ENCODE data around the gene DOC2A.
A peak's percentile ranks its signal among the peaks of the same experiment; 100 is the strongest.
"Not testable (repeated sequence)": the region's sequence is repeated elsewhere in the genome, so short reads cannot be mapped to it uniquely, and the experiment has no call there.

Gene DOC2A

DNA sequence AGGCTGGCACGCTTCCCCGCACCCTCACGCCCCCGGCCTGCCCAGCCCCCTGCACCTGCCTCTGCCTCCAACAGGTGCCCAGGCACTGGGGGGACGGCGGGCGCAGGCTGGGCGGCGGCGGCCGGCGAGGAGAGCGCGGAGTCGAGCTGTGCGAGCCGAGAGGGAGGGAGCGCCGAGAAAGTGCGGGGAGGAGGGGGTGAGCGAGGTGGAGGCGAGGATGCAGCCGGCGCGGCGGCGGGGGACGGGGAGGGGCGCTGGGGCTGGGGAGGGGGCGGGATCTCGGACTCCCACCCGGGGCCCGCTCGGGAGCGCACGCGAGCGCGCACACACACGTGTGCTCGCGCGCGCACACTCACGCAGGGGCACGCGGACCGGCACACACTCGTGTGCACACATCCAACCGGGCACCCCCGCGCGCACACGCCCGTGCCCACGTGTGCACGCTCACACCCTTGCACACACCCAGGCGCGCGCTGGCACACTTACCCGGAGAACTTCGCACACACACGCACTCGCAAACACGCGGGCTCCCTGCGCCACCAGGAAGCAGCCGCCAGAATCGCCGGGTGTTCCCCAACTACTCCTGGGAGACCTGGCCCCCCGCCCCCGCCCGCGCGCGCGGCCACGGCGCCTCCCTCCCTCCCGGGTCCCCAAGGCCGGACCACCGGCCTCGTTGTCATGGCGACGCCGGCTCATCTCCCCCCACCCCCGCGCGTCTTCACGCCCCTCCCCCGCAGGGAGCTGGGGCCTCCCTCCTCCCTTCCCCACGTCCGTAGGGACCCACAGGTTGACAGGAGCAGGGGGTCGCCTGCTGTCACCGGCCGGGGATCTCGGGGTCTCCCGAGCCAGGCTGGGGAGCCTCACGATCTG is at the start of gene DOC2A:
Gene DOC2A, minus strand, starts transcription at position 184 of the 870 bp plus-strand sequence. CDS start 805 bp downstream, outside the sequence.
- no peak for DNase-seq

DNA sequence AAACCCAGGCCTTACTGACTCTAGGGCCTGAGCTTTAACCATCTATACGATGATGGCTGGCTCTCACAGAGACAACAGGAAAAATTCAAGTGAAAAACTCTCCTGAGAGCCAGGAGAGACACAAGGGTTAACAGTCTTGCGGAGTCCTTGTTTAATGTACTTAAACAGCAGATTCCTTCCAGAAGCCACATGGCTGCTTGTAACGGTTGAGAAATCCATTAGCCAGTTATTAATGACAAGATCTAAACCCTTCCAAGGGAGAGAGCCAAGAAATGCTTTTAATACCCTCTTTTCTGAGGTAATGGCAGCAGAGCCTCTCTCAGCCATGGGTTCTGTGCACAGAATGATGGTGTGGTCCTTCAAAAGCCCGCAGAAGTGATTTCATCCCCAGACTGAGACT is 49.5 kb upstream of the DOC2A start:
- DNase-seq = no peak

DNA sequence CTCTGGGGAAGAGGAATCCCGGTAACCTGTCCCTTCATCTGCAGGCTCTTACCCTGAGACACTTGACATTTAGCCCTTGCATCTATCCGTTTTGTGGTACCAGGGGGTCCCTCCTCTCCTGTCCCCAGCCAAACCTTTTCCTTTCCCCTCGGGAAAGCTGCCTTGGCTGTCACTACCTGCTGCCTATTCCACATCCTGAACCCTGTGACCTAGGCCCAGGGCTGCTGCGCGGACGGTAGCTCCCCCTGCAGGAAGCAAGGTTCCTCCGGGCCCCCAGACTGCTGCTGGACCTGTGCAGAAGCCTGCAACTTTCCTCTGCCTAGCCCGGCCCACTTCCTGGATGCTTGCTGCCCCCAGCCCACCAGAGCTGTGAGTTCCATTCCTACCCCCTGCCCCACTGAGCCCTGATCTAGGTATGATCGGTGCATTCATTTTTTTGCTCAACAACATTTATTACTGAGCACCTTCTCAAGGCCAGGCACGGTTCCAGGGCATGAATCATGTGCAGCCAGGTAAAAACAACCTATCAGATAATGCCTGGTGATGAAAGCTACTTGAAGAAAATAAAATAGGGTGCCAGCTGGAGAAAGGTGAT is 44.2 kb upstream of the DOC2A start:
- no peak for DNase-seq

DNA sequence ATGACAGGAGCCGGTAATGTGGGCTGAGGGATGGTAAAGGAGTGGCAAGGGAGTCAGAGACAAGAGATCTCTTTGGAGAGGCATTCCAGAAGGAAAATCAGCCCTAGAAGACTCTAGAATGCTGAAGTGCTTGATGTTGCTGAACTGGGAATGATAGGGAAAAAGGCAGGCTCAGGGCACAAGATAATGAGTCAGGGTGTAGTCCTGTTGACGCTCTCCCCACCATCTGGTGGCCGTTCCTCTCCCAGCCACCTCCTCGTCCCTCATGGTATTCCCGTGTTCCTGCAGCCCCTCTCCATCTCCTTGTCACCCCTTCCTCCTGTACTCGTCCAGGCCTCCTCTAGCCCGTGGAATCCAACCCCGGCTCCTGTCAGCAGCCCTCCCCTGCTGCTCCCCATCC is 43.6 kb upstream of the DOC2A start:
- no peak for DNase-seq

DNA sequence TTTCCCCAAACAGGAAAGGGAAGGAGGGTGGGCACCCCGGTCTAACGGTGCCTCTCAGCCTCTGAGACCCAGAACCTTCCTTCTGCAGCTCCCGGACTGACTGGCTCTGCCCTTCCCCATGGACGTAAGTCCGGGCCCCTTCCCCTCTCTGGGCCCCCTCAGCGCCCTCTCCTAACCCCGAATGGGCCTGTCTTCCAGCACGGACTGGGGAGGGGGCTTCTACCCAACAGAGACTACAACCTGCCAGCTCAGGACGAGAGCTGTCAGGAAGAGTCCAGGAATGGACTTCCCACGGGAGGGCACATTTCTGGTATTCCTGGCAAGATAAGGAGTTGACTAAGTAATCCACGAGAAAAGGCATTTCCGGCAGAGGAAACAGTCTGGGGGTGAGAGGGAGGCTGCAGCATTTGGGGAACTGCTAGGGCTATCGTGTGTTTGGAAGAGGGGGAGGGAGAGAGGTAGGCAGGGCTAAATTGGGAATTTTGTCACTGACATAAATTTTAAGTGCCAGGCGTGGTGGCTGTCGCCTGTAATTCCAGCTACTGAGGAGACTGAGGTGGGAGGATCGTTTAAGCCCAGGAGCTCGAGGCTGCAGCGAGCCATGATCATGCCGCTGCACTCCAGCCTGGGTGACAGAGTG is 42.7 kb upstream of the DOC2A start:
- no peak for DNase-seq

DNA sequence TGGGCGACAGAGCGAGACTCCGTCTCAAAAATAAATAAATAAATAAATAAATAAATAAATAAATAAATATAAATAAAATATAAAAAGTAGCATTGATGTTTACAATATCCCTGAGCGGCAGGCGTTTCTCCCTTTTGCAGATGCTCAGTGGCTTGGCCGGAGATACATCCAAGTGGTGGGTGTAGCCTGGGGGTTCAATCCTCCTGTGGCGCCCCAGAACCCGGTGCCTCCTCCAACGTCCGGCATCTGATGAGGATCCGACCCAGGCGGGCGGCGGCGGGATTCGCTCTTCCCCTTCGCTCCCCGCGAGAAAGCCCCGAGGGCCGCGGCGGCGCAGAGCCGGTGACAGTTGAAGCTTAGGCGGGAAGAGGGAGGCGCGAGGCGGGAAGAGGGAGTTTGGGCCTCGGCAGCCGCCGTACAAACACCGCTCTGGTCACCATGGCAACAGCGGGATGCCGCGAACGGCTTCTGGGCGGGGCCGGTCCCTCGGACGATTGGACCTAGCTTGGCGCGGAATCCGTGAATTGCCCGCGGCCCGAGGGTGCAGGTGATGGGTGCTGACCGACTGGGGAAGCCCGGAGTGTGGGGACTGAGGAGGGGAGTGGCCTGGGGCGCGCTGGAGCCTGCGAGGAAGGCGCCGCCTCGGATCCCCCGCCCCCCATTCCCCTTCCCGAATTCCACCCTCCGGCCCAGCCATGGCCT is 42.0 kb upstream of the DOC2A start:
- peak; percentile 76 for DNase-seq

DNA sequence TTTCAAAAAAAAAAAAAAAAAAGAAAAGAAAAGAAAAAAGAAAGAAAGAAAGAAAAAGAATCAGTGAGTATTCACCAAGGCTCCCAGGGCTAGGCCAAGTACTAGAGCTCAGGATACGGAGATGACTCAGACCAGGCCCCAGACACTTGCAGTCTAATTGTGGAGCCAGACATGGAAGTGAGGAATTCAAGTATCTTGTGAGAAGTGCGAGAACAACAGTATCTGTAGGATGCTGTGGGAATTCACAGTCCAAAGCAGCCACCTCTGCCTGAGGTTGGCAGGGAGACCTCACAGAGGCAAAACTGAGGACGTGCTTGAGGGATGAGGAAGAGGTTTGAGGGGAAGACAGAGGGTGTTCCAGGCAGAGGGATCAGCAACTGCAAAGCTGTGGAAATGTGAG is 40.7 kb upstream of the DOC2A start:
- no peak for DNase-seq

DNA sequence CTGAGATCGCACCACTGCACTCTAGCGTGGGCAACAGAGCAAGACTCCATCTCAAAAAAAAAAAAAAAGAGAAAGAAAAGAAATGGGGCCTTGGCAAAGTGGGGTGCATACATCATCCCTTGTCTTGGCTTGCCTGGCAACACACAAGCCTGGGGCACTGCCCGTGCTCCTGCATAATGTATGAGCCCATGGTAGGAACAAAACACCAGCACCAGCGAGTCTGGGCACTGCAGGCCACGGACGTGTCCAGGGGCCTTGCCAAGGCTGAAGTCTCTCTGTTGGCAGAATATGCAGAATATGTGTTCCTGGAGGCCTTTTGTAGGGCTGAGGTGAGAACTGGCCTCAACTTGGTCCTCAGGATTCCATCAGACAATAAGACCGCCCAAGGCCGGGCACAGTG is 39.0 kb upstream of the DOC2A start:
- DNase-seq = no peak

DNA sequence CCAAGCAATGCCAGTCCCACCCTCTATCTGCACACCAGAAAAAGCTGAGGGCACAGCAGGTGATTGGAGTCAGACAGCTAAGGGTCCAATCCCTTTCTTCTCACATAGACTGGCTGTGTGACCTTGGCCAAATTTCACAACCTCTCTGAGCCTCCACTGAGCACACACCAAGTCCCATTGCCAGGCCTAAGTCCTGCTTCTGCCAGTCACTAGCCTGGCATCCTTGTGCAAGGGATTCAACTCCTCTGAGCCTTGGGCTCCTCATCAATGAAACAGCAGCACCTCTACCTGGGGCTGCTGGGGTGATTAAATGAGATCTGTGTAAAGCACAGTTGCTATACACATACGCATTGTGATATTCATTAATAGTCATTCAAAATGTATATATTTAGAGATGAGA is 35.8 kb upstream of the DOC2A start:
- DNase-seq = no peak

- DNase-seq = no peak
Observed at GRCh38 chr16:30046178-30046577, 35.4 kb upstream of the DOC2A start.

DNA sequence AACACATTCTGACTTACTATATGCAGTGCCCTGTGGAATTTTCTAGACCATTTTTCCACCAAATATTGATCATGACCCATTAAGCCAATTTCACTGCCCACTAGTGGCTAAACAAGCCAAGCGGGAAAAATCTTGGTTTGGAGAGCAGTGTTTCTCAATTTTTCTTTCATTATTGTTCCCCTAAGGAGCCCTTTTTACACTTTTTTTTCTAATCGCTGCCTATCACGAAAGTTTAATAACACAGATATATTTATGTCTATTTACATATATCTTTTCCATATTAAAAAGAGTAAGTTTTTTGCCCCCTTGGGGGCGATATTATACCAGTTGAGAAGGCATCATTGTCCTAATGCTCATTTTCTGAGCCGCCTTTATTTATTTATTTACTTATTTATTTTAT is 31.0 kb upstream of the DOC2A start:
- no peak for DNase-seq

DNA sequence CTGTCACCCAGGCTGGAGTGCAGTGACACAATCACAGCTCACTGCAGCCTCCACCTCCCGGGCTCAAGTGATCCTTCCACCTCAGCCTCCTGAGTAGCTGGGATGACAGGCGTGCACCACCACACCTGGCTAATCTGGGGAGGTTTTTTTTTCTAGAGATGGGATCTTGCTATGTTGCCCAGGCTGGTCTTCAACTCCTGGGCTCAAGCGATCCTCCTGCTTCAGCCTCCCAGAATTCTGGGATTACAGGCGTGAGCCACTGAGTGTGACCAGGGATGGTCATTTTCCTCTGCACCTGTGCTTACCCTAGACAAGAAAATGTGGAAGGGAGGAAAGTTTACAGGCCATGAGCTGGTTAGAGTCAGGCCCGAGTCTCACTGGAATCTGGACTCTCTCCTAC is 29.9 kb upstream of the DOC2A start:
- DNase-seq = not testable (repeated sequence)

- no peak for DNase-seq
Observed at GRCh38 chr16:30040221-30040620, 29.4 kb upstream of the DOC2A start.

- DNase-seq = no peak
Observed at GRCh38 chr16:30033270-30033669, 22.4 kb upstream of the DOC2A start.

- DNase-seq = no peak
Observed at GRCh38 chr16:30032083-30032819, 21.4 kb upstream of the DOC2A start.

DNA sequence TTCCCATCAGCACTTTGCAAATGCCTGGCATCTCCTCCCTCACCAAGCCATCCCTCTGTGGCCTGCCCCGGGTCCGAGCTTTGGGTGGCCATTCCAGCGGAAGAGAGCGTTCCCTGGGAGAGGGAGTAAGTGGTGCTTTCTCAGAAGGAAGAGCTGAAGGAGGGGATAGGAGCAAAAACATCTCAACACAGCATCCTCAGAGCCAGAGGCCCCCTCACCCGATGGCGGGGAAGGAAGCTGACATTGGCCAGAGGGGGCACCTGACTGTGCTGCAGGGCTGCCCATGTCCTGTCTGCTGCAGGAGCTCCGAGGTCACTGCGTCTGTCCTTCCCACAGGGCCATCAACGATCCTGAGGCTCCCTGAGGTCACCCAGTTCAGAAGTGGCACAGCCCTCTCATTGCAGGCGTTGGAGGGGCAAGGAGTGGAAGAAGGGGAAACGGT is 20.7 kb upstream of the DOC2A start:
- no peak for DNase-seq

- no peak for DNase-seq
Observed at GRCh38 chr16:30030841-30031413, 20.1 kb upstream of the DOC2A start, which contains the start of gene TLCD3B. TLCD3B (minus strand) TSS chr16:30031271; CDS start chr16:30030527, 744 bp downstream.

DNA sequence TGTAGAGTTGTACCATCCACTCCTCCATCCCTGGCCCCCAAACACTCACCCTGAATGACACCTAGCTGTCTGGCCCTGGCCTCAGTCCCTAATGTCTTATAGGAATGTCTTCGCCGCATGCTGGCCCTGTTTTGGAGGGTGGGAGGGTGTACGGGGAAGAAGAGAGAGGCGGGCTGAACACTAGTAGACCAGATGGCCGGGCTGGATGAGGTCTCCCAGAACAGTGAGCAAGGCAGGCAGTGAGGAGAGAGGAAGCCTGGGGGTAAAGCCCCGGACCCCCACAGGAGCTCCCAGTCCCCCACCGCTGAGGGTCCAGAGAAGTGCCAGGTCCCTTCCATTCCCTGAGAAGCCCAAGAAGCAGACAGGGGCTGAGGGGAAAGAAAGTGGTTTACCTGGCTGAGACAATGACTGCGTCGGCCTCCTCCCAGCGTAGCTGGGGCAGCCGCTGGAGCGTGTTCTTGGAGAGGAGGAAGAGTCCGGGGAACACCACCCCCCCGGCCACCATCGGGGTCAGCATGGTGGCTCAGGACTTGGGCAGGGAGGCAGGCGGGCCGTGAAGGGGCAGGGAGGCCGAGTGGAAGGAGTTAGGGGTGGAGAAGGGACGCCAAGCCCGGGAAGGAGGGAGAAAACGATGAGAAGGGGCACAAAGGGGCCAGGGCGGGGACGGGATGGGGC is 19.3 kb upstream of the DOC2A start:
- DNase-seq = no peak

- DNase-seq = no peak
Observed at GRCh38 chr16:30028438-30029076, 17.7 kb upstream of the DOC2A start.

GRCh38 chr16:30027588-30028437 is 17.0 kb upstream of the DOC2A start:
- no peak for DNase-seq

Measured in amniotic stem cell (primary cell).